Activated CD8-positive, alpha-beta memory T cell treated with anti-CD3 and anti-CD28 coated beads, Interleukin-2, amount 50 U/mL, for 24 hours (primary cell): Measurements from ENCODE around the gene AUTS2.

Experiments
- DNase-seq: peaks from one replicate; pipeline ENCODE4 v3.0.0-alpha.2; 2020; ENCODE audit errors: extremely low read depth

The AUTS2 gene

GRCh38 chr7:69787736-69788431, 189.6 kb downstream of the AUTS2 start:
- no peak for DNase-seq

DNA sequence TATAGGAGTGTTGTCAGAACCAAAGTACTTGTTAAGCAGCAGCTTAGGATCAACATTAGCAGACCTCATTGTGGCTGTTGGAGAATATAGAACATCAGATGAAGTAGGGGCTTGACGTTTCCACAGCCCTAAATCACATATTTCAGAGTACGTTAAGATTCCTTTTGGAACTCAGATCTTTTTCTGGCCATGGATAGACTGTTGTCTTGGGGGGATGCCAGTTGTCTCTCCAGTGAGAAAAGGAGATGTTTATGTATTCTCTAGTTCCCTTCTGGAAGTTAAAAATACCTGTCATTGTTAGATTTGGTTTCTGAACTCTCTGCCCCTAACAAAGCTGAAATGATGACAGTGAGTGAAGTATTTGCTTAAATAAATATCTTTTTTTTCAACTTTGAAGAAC, 191.3 kb downstream of the AUTS2 start:
- no peak for DNase-seq

DNA sequence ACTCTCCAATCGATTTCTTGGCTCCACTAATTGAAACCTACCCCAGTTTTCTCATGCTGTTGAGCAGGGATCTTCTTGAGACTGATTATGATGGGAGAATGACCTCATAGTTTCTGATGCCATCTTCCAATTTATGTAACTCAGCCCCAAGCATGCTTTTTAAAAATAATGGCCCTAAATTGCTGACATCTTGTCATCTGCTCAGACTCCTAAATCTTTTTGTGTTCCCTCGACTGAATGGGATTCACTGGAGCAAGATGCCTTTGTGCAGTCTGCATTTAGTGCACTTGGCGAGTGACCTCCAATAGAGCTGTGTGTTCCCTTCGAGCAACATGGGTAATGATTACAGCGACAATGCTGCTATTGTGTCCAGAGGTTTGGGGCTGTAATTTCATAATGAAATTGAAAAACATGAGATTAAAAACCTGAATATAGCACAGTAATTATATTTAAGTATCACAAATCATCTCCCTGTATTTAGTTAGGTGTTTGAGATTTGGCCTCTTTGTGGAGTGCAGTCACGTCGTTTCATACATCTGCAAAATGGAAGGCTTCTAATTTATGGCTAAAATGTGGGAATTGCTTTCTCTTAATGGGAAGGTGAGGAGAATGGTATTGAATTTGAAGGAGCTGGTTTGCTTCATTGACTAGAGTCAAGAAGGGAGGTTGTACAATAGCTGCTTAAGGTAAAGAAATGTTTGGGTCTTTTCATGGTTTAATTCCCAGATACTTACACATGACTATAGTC, 192.9 kb downstream of the AUTS2 start:
- no peak for DNase-seq

DNA sequence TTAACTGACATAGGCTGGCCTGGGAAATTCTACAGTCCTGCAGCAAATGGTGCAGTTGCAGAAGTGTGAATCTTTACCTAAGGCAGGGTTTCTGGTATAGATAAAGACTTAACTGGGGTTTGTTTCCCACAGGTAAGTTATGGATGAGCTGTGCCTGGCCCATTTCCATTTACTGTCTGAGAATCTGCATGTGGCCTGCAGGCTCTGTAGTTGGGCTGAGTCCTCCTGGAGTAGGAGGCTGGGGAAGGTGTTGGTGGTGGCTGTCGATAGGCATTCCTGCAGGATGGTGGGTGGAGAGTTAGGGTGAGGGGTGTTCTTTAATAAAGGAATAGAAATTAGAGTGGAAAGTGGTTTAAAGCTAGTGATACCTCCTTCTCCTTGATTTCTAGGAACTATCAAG, 193.5 kb downstream of the AUTS2 start:
- DNase-seq: no peak

GRCh38 chr7:69795932-69796331, 197.7 kb downstream of the AUTS2 start:
- no peak for DNase-seq

DNA sequence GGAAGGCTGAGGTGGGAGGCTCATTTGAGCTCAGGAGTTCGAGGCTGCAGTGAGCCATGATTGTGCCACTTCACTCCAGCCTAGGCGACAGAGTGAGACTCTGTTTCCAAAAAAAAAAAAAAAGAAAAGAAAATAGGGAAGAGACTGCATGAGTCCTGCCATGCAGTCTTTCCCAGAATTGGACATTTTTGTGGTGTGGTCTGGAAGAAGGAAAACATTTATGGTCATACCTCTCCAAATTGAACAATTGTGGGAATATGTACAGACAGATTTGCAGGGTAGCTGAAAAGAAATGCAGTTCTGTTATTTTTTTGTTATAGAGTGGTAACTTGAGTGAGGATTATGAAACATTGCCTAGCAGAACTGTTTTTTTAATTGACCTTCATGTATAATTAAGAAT, 198.1 kb downstream of the AUTS2 start:
- no peak for DNase-seq

- no peak for DNase-seq
Measured at GRCh38 chr7:69799048-69799697, 200.9 kb downstream of the AUTS2 start.

DNA sequence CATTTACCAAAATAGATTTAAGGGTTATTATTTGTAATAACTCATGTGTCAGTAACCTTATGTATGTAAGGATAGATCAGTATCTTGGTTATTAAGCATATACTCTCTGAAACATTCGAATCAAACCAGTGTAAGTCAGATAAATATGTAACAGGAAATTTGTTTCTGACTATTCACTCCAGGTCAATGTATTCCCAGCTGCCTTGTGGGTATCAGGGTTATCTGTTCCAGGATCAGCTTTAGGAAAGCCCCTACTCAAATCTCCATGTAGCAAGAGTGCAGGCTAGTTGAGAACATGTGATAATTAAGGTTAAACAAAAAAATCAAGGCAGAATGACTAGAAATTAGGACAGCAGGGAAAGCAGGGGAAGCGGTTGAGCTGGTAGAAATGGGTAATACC, 201.7 kb downstream of the AUTS2 start:
- DNase-seq: no peak

- no peak for DNase-seq
Measured at GRCh38 chr7:69800495-69800894, 202.2 kb downstream of the AUTS2 start.

DNA sequence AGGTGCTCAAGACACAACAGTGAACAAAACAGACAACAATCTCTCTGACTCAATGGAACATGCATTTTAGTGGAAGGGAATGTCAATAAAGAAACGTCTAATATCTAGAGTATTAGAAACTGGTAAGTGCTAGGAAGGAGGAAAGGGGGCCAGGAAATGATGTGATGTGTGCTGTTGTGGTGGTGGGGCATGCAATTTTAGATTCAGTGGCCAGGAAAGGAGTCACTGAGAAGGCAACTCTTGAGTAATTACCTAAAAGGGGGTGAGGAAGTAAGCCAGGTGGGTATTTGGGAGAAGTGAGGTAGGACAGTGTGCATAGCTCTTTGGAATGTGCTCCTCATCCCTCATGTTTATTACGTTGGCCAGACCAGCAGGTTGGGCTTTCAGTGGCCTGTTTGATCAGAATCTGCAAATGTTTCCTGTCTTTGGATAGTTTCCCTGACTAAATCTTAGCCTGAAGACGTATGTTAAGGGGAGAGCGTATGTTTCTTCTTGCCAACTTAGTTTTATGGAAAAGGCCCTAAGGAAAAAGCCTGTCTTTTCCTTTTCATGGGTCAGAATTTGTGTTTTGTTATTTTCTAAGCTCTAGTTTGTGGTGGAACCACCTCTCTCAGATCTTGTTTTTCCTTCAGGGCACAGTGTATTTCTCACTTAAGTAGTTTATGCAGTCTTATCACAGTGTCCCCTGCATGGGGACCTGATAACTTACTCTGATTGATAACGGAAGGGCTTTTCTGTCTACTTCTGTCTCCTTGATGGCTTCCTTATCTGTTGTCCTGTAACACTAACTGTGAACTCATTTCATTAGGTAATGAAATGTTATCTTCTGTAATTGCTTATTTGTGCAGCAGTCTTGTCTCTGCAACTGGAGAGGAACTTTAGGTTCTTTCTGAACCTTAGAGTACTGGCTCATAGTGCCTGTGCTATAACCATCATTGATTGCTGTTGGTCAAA, 203.7 kb downstream of the AUTS2 start:
- no peak for DNase-seq

GRCh38 chr7:69803699-69804516, 205.6 kb downstream of the AUTS2 start:
- no peak for DNase-seq

DNA sequence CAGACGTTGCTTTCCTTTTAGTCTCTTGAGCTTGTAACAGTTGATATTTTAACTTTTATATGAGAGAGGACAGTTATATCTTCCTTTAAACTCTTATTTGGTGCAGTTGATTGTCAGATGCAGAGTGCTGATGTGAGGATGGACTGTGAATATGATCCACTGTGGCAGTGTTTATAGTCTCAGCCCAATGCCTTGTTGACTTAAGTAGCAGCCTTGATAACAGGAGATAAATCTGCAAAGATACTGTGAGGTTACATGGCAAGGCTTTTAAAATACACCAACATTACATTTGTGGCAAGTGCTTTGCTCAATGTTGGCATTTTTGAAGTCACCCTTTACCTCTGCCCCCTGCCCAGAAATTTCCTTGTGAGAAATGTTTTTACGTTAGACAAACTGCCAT, 206.7 kb downstream of the AUTS2 start:
- DNase-seq: no peak

DNA sequence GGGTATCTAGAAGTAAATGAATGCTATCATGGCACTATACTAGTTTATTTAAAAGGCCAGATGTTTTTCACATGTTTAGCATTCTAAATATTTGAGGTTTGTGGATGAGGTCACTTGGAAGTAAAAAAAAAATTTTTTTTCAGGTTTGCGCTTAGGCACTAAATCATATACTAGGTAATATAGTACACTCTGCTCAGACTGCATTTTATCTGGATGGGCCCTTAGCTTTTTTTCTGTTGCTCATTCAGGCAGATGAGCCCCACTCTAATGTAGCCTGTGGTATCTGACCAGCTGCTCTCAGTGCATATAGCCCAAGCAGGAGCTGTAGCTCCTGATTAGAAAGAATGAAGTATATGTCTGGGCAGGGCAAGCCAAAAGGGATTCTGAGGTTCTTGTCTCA, 210.1 kb downstream of the AUTS2 start:
- no peak for DNase-seq

DNA sequence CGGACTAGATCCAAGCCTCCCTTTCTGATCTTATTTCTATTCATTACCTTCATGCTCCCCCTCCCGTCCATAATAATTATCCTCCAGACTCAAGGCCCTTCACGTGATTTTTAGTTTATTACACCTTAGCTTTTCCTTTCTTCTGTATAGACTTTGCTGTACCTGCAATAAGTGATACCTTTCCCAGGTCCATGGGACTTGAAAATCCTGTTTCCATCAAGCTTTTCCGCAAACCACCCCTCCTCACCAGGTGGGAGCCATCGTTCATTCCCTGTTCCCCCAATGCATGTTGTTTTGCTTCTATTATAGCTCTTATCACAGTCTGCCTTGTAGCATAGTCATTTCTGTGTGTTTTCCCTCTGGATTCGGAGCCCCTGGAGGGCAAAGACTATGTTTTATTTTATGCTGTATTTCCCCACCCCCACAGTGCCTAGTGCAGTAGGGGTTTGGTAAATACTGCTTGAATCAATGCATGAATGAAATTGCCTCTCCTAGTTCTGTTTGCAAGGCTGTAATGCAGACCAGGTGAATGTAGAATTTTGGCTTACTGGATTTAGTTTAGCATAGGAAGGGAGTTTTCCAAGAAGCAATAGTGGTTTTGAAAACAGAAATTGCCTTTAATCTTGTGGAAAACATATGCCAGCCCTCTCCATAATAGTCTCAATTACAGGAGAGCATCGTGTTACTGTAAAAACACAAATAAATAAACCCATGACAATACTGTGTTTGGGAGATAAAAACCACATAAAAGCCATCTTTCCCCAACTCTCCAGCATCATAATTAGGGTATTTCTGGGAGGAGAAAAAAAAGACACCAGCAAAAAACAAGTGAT, 213.4 kb downstream of the AUTS2 start:
- DNase-seq: no peak

- DNase-seq: no peak
Measured at GRCh38 chr7:69812756-69813155, 214.5 kb downstream of the AUTS2 start.

- DNase-seq: no peak
Measured at GRCh38 chr7:69813637-69814240, 215.5 kb downstream of the AUTS2 start.

DNA sequence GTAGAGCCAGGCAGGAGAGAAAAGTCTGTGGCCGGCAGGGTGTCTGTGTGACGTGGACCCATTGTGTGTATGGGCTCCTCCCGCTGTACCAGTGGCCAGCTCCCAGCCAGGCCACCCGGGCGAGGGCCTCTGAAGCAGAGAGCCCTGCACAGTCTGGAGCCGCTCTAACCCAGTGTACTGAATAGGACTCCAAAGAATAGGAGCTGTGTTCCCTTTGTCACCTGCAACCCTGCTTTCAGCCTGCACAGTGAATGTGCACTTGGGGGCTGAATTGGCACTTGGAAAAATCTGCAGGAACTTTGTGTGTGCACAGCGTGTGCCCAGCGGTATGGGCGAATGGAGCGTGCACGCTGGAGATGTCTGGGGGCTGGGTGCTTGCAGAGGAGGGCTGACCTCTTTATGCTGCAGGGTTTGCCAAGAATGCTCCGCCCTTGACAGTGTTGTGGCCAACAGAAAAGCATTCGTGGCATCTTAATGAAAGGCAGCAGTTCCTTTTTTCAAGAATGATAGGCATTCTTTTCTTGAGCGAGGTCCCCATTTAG, 216.2 kb downstream of the AUTS2 start:
- DNase-seq: no peak

DNA sequence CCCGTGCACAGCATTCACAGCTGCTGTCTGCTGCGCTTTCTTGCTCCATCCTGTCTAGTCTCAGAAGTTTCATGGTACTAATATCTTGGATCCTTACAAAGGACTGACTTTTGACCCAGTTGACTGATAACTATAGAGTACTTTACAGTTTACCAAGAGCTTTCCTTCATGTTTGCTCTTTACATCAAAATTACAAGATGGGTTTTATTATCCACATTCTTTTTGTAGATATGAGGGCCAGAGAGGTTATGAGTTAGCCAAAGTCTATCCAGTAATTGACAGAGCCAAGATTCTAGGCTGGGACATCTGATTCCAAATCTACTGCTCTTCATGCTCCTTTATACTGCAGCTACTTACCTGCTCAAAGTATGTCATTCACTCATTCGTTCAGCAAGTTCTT, 218.2 kb downstream of the AUTS2 start:
- DNase-seq: no peak

GRCh38 chr7:69817121-69817520, 218.8 kb downstream of the AUTS2 start:
- DNase-seq: no peak
